Astrocyte of the hippocampus (primary cell): ENCODE results near the gene KRT34.
"Not testable (repeated sequence)": the region's sequence is repeated elsewhere in the genome, so short reads cannot be mapped to it uniquely, and the experiment has no call there.

Source experiments
- DNase-seq: peaks from one replicate; pipeline ENCODE4 v3.0.0; 2011; ENCODE audit warnings: low read depth, low spot score

Gene KRT34

DNA sequence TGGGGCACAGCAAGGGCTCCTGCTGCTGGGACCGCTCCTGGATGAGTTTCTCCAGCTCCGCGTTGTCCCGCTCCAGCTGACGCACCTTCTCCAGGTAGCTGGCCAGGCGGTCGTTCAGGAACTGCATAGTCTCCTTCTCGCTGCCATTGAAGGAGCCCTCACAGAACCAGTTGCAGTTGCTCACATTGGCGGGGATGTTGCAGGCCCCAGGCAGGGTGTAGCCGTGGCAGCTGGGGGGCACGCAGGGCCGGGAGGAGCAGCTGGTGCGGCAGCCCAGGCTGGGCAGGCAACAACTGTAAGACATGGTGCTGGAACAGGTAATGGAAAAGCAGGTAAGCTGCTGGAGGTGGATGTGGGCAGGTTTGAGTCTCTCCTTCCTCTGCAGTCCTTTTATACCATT, at the start of gene KRT34:
KRT34 (minus strand) TSS at position 364 of the 400 bp plus-strand sequence; CDS start at position 304, 60 bp downstream.
- DNase-seq = not testable (repeated sequence)

DNA sequence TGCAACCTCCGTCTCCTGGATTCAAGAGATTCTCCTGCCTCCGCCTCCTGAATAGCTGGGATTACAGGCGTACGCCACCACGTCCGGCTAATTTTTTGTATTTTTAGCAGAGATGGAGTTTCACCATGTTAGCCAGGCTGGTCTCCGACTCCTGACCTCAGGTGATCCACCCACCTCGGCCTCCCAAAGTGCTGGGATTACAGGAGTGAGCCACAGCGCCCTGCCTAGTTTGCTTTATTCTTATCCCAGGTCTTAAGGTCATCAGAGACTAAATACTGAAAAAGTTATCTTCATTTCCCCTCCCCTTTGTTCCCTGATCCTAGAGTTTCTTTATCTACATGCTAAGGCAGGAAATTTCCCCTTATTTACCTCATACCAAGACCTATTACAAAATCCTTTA, 48.3 kb upstream of the KRT34 start:
- not testable (repeated sequence) for DNase-seq

DNA sequence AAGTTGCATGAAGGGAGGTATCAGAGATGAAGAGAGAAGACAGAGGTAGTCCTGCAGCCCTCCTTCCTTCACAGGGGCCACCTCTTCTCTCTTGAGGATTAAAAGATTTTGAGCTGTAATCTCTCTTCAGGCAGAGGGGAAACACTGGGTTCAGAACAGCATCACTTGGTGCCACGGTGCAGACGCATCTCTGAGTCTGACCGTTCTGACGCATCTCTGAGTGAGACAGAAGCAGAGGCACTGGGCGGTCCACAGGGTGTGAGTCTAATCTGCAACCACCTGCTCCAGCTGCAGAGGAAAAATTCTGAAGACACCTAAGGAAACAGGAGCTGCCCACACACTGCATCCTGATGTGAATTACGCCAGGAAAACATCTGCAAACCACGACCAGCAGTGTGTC, 47.6 kb upstream of the KRT34 start:
- DNase-seq = no peak

GRCh38 chr17:41428591-41429291, 46.6 kb upstream of the KRT34 start:
- peak; percentile 68 for DNase-seq

DNA sequence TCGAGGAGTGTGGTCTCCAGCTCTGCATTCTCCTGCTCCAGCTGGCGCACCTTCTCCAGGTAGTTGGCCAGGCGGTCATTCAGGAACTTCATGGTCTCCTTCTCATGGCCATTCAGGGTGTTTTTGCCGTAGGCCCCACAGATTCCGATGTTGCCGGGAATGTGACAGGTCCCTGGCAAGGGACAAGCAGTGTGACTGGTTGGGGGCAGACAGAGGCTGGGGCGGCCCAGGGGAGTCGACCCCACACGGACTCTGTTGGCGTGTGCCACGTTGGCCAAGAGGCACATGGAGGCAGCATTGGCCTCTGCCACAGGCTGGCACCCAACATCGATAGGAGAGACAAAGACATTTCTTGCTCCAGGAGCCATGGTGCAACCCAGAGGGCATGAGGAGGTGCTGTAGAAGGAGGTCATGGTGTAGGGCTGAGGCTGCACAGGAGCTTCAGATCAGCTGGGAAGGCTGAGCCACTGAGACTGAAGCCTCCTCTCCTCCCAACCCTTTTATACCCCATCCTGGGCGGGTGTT, 42.1 kb upstream of the KRT34 start, which contains the start of gene KRT37:
KRT37 (minus strand) TSS at position 475 of the 525 bp plus-strand sequence; CDS start at position 413, 62 bp downstream.
- DNase-seq = no peak

- DNase-seq = not testable (repeated sequence)
Measured at GRCh38 chr17:41422586-41422985, 40.5 kb upstream of the KRT34 start.

GRCh38 chr17:41421617-41422016, 39.5 kb upstream of the KRT34 start:
- no peak for DNase-seq

- DNase-seq = no peak
Measured at GRCh38 chr17:41421116-41421515, 39.0 kb upstream of the KRT34 start.

- peak; percentile 50 for DNase-seq
Measured at GRCh38 chr17:41420134-41420533, 38.0 kb upstream of the KRT34 start.

- DNase-seq = no peak
Measured at GRCh38 chr17:41419716-41420115, 37.6 kb upstream of the KRT34 start.

- DNase-seq = no peak
Measured at GRCh38 chr17:41418116-41418860, 36.2 kb upstream of the KRT34 start.

- DNase-seq = no peak
Measured at GRCh38 chr17:41417576-41418015, 35.5 kb upstream of the KRT34 start.

DNA sequence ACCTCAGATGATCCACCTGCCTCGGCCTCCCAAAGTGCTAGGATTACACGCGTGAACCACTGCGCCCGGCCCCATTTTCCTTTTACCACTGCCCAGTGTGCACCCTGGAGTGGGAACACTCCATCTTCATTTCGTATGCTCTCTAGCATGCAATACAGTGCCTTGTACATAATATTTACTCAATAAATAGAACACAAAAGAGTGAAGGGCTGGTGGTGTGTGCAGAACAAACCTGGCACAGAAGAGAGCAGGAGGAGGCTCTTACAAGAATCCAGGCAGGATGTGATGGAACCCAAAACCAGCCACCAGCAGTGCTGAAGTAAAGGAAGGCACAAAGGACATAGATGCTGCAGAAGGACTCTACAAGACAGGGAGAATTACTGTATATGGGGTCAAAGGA, 35.0 kb upstream of the KRT34 start:
- DNase-seq = no peak

DNA sequence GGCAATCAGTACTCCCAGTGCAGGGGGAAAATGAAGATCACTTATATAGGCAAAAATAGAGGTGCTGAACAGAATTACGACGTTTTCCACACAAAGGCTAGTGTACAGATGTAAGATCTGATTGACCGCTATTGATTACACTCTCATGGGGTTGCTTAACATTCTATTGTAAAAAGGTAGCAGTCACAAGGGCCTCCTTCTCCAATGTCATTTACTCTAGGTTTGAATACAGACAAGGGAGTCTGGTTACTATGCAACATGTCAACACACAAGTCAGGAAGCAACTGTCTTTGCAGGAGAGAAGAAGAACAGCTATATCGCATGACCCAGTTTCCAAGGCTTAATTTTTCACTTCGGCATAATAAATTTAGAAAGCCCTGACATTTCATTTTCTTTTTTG, 34.4 kb upstream of the KRT34 start:
- DNase-seq = no peak

DNA sequence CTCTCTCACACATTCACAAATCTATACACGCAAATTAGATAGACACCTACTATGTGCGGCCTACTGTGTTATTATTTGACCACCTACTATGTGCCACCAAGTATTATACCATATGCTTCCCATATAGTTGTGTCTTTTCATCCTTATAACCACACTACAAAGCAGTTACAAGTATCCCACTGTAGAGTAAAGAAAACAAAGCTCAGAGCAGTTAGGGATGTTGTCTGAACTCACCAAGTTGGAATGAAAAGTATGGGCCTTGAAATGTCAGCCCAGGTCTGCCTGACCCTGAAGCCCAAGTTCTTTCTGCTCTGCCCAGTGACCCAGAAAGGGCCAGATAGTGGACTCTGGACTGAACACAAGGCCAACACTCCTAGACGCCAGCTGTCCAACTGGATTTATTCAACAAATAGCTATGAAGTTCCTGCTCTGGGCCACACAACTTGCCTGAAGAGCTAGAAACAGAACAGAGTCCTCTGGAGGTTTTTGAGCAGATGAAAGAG, 33.8 kb upstream of the KRT34 start:
- peak; percentile 57 for DNase-seq

DNA sequence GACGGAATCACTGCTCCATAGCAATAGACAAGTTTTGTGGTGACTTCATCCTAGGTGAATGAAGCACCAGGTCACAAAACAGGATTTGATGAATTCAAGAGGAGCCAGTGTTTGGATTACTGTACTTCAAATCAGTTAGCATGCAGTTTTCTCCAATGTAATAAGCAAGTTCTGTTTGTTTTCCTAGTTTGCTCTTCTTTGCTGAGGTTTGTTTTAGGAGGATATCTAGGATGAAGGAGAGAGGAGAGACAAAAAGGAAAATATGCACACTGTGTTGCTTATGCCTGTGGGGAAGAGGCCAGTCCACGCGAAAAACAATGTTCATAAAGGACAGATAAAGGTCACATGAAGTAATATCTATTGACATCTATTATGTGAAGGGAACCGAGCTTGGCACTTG, 33.3 kb upstream of the KRT34 start:
- no peak for DNase-seq

DNA sequence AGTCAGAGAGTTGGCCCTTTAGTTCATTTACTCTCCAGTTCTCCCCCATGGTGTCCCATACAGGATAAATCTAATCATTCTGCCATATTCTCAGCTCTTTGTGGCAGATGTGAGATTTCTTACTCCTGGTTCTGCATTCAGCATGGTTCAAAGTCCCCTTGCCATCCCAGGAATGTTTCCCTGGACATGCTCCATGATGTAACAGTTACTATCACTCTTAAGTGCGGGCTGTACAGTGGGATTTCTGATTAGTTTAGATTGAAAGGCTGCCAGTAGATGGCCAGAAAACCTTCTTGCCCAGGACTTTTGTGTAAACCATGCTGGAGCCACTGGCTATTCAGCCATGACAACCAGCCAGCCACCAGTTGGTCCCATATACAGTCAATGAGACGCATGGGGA, 31.9 kb upstream of the KRT34 start:
- peak; percentile 51 for DNase-seq

GRCh38 chr17:41413353-41413957, 31.3 kb upstream of the KRT34 start:
- DNase-seq = peak; percentile 90

GRCh38 chr17:41411072-41411840, 29.1 kb upstream of the KRT34 start:
- DNase-seq = no peak

DNA sequence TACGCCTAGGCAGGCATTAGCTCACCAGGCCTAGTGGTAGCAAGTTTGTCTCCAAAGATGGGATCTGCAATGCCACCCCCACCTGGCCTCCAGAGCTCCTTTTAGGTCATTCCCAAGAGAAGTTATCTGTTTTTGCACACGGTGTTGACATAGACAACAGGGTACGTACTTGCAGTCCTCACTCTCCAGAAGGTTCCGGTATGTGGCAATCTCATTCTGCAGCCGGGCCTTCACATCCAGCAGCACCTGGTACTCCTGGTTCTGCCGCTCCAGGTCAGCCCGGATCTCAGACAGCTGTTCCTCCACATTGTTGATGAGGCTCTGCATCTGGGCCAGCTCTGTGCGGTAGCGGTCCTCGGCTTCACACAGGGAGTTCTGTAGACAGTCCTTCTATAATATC, 25.1 kb upstream of the KRT34 start:
- no peak for DNase-seq

- DNase-seq = peak; percentile 32
Measured at GRCh38 chr17:41406205-41406604, 24.1 kb upstream of the KRT34 start.
